Measurements from ENCODE around the gene HDAC4. TPM values are rescaled to one million over a fixed set of nuclear protein-coding genes. Genes with fewer than 3 reads are reported as not detected.
A peak's percentile ranks its signal among the peaks of the same experiment; 100 is the strongest.

HDAC4 gene
- total RNA-seq, 1 experiment from 2014 or later, result 32.0 TPM

- TF ChIP-seq CTCF (conservative IDR thresholded peaks at IDR 0.05), result no peak
- peak overlapping the region in 1 of 3 experiments; percentile 28; a peak in 1 of 7 replicates for H3K27ac Mint-ChIP-seq
- no CpG with 5 or more reads among the region's 14 CpGs for WGBS (ENCODE audit: extremely low coverage, insufficient read length, low lambda C conversion rate)
These were observed 318.4 kb downstream of the HDAC4 start for GRCh38 chr2:239082425-239082824.

More at GRCh38 chr2:239082425-239082824, 318.4 kb downstream of the HDAC4 start:
- H3K27me3 ChIP-seq (ENCODE audit: insufficient read depth, low read length), result no peaks in the 10 kb centered on the region
- Mint-ChIP-seq H3K36me3 (ENCODE audit: insufficient read depth in 1 of 3, low read depth in 3 of 3) (peaks cover 5 to 20% (median 9%) of the 10 kb centered on the region in 3 experiments; a peak in 6 of 7 replicates), H3K9me3 (no peaks in the 10 kb centered on the region; a peak in 1 of 5 replicates), H3K27me3 (ENCODE audit: low read depth) (no peaks in the 10 kb centered on the region; the same call in 1 of the 2 replicates), H3K4me3 (no peak overlapping the region), H3K4me1 (no peaks in the 10 kb centered on the region)
- no peak overlapping the region for H3T11ph ChIP-seq (ENCODE audit: low read length)
- no peak overlapping the region for H4K8ac ChIP-seq (replicated peaks; ENCODE audit: insufficient read length, low read depth, low read length)
- H3K9ac ChIP-seq (ENCODE audit: extremely low read depth, insufficient read length, low read length), result no peak overlapping the region
- H3K27ac ChIP-seq (ENCODE audit: insufficient read length, low read depth, low read length), result no peak overlapping the region
- H4K5ac ChIP-seq (ENCODE audit: insufficient read length, low read depth, low read length), result no peak overlapping the region
- no peak overlapping the region for H3K56ac ChIP-seq (ENCODE audit: insufficient read length, low read depth, low read length)
- no peaks in the 10 kb centered on the region for H4K20me1 ChIP-seq (ENCODE audit: control insufficient read depth, insufficient read depth, insufficient read length)
- H2BK120ac ChIP-seq (ENCODE audit: low read depth, low read length, poor library complexity, severe bottlenecking), result no peak overlapping the region
- H3K23me2 ChIP-seq (ENCODE audit: insufficient read length, low read depth, low read length, poor library complexity, severe bottlenecking), result no peaks in the 10 kb centered on the region
- H3K79me2 ChIP-seq (ENCODE audit: insufficient read depth, low read length), result no peaks in the 10 kb centered on the region
- H3K14ac ChIP-seq (ENCODE audit: insufficient read depth, low read length), result no peak overlapping the region
- H3K4me1 ChIP-seq (ENCODE audit: insufficient read depth, low read length), result no peaks in the 10 kb centered on the region
- no peak overlapping the region for H3K4ac ChIP-seq (ENCODE audit: low read depth, low read length)
- H4K91ac ChIP-seq (ENCODE audit: insufficient read length, low read depth, low read length), result no peak overlapping the region
- no peak overlapping the region for H3K4me2 ChIP-seq (ENCODE audit: insufficient read depth, insufficient read length, low read length)
- no peaks in the 10 kb centered on the region for H3K9me3 ChIP-seq (ENCODE audit: control insufficient read depth, low read depth, low read length)
- no peak overlapping the region for H2BK15ac ChIP-seq (ENCODE audit: low read depth, low read length)
- H2AK5ac ChIP-seq (ENCODE audit: insufficient read length, low read length), result no peak overlapping the region
- H3K79me1 ChIP-seq (ENCODE audit: insufficient read depth, low read depth, low read length, poor library complexity, severe bottlenecking), result no peaks in the 10 kb centered on the region
- no peak overlapping the region for H3K18ac ChIP-seq (ENCODE audit: insufficient read length, low read depth, low read length)
- no peak overlapping the region for H2AFZ ChIP-seq (ENCODE audit: low read length)
- no peak overlapping the region for H2BK20ac ChIP-seq (ENCODE audit: low read depth, low read length, poor library complexity, severe bottlenecking)
- H3K23ac ChIP-seq (ENCODE audit: insufficient read length, low read depth, low read length), result no peak overlapping the region
- no peak overlapping the region for H2BK5ac ChIP-seq (ENCODE audit: insufficient read length, low read length)
- H2BK12ac ChIP-seq (ENCODE audit: insufficient read length, low read depth, low read length), result no peak overlapping the region
- no peak for DNase-seq
